ENCODE results near the gene ZNF414.

ZNF414 gene

DNA sequence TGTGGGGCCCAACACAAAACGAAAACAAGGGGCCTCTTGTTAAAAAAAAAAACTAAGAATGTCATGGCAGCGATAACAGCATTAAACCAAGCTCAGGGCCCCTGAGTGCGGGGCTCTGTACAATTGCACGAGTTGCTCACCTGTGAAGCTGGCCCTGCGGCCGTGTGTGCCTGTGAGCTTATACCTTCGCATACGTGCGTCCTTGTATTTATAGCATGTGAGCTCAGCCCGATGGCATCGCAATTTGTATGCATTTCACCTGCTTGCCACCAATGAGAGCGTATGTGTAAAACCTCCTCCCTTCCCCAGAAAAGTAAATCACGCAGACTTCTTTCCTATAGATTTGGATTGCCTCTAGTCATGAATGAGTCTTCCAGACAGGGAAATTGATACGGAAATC lies 52.1 kb downstream of the ZNF414 start:
- DNase-seq: no peak

DNA sequence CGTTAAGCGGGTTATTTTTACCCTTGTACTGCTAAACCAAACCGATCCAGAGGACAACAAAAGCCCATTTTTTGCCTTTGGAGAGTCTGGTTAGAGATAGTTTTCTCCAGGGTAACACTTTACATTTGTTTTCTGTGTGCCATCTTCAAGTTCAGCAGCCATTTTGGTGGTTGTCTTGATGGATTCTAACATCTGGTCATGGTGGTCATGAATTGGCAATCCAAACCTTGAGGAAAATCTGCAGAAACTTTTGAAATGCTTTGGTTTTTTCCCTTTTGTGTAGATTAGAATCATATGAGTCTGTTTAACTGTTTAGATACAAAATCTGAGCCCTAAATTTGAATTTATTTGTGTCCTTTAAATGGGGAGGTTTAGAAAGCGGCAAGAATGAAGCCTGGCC lies 52.6 kb downstream of the ZNF414 start:
- no peak for DNase-seq

DNA sequence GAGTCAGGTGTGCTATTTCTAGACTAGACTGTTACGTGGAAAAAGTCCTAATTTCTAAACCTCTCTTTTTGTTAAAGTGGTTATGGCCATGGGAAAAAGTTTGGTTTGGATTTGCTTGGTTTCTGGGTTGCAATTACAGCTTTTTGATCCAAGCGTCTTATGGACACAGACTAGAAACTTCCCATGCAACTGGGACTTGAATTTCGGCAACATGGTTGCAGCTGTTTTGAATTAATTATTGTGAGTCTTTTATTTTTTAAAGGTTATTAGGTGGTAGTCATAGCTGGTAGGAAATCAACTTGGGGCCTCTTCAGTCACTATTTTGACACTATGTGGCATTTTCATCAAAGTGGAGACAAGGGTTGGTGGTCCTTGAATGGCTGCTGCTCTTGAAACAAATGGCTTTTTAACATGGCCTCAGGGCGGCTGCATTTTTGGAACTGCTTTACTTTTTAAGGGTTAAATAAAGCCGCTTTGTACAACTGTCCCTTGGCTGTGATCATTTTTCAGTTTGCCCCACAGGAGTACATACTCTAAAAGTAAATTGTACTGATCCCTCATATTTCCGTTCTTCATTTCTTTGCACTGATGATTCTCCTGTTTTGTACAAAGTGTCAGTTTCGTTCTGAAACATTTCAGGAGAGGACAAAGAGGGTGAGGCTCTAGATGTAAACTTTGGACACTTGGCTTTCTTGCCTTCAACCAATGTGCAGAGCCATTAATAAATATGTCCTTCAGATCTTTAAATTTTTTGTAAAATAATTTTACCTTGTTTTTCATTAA lies 53.3 kb downstream of the ZNF414 start:
- no peak for DNase-seq

Data from KG1 (cell line).